WTC11 (cell line): ENCODE data around the gene SLC27A6. TPM values are rescaled to one million over a fixed set of nuclear protein-coding genes. Genes with fewer than 3 reads are reported as not detected.
A peak's percentile ranks its signal among the peaks of the same experiment; 100 is the strongest.

ENCODE experiments used
- ATAC-seq: fragments of 200-7000 bp; cut with Tn5 transposase; 2 replicates; pipeline ENCODE4 v1.10.0; 2021; ENCODE audit warnings: mild to moderate bottlenecking, moderate library complexity
- CTCF ChIA-PET: fragments of 300-600 bp; sonication (Branson Sonifier 250); formaldehyde crosslinking; loops from one replicate; lab custom pipeline; 2021; ENCODE audit warnings: antibody characterized with exemption; lab: Charles Lee
- POLR2A ChIA-PET: fragments of 350-600 bp; sonication (Branson Sonifier 250); formaldehyde crosslinking; loops from one replicate; lab custom pipeline; 2021; ENCODE audit warnings: antibody characterized with exemption; lab: Charles Lee
- DNase-seq: peaks from one replicate; pipeline ENCODE4 v3.0.0; 2021; ENCODE audit warnings: low spot score
- H3K27ac Mint-ChIP-seq: 2 replicates; pipeline ENCODE4 v1.8.0; 2021; ENCODE audit warnings: mixed read lengths
- H3K27me3 Mint-ChIP-seq: 2 replicates; pipeline ENCODE4 v1.8.0; 2021; ENCODE audit warnings: low read depth, mild to moderate bottlenecking, moderate library complexity, mixed read lengths
- H3K36me3 Mint-ChIP-seq: 2 replicates; pipeline ENCODE4 v1.8.0; 2021; ENCODE audit warnings: mixed read lengths
- H3K4me1 Mint-ChIP-seq: 2 replicates; pipeline ENCODE4 v1.8.0; 2022; ENCODE audit warnings: mixed read lengths
- H3K4me3 Mint-ChIP-seq: 2 replicates; pipeline ENCODE4 v1.8.0; 2021; ENCODE audit warnings: mild to moderate bottlenecking, moderate library complexity, mixed read lengths
- H3K9me3 Mint-ChIP-seq: 2 replicates; pipeline ENCODE4 v1.8.0; 2021; ENCODE audit warnings: mixed read lengths
- ERG ChIP-seq: fragments of 250-450 bp; sonication (Bioruptor Pico); IDR thresholded peaks from 2 replicates; pipeline ENCODE4 v1.8.0; 2021; ENCODE audit warnings: mild to moderate bottlenecking
- ESRRA ChIP-seq: sonication (generic); formaldehyde crosslinking; IDR thresholded peaks from 2 replicates; pipeline ENCODE4 v1.8.1; 2022; ENCODE audit warnings: mild to moderate bottlenecking, missing genetic modification reagents, borderline replicate concordance
- ETV6 ChIP-seq: sonication (generic); formaldehyde crosslinking; IDR thresholded peaks from 2 replicates; pipeline ENCODE4 v1.8.1; 2022; ENCODE audit warnings: mild to moderate bottlenecking, missing genetic modification reagents
- FOXK1 ChIP-seq: sonication (generic); formaldehyde crosslinking; IDR thresholded peaks from 2 replicates; pipeline ENCODE4 v1.8.0; 2022; ENCODE audit warnings: mild to moderate bottlenecking, moderate library complexity, missing genetic modification reagents
- IRF1 ChIP-seq: sonication (generic); formaldehyde crosslinking; IDR thresholded peaks from 2 replicates; pipeline ENCODE4 v1.8.0; 2023; ENCODE audit warnings: missing genetic modification reagents
- SMAD4 ChIP-seq: sonication (generic); formaldehyde crosslinking; IDR thresholded peaks from 2 replicates; pipeline ENCODE4 v1.8.0; 2022; ENCODE audit warnings: mild to moderate bottlenecking, missing genetic modification reagents
- SOX15 ChIP-seq: fragments of 250-450 bp; sonication (Bioruptor Pico); IDR thresholded peaks from 2 replicates; pipeline ENCODE4 v1.9.0; 2021; ENCODE audit warnings: mild to moderate bottlenecking
- ZBTB43 ChIP-seq: sonication (generic); formaldehyde crosslinking; IDR thresholded peaks from 2 replicates; pipeline ENCODE4 v1.8.1; 2023; ENCODE audit warnings: mild to moderate bottlenecking, missing genetic modification reagents
- ZNF263 ChIP-seq: sonication (generic); formaldehyde crosslinking; IDR thresholded peaks from 2 replicates; pipeline ENCODE4 v1.8.1; 2022; ENCODE audit warnings: low read depth, mild to moderate bottlenecking, moderate library complexity, missing genetic modification reagents
- ZNF416 ChIP-seq: fragments of 250-450 bp; sonication (Bioruptor Pico); IDR thresholded peaks from 2 replicates; pipeline ENCODE4 v1.9.0; 2021; ENCODE audit warnings: mild to moderate bottlenecking, inconsistent platforms
- ZNF423 ChIP-seq: fragments of 250-450 bp; sonication (Bioruptor Pico); IDR thresholded peaks from 2 replicates; pipeline ENCODE4 v2.1.2; 2022; ENCODE audit warnings: mild to moderate bottlenecking, moderate library complexity
- ZNF671 ChIP-seq: fragments of 250-450 bp; sonication (Bioruptor Pico); IDR thresholded peaks from 2 replicates; pipeline ENCODE4 v1.8.0; 2021; ENCODE audit warnings: mild to moderate bottlenecking
- total RNA-seq: library from RNA; stranded (reverse); gene quantifications from 3 replicates; pipeline ENCODE4 v1.2.3, GENCODE V29; 2021
- TF ChIP-seq, protein P1 (sequence below): sonication (generic); formaldehyde crosslinking; IDR thresholded peaks from 2 replicates; pipeline ENCODE4 v1.8.0; 2022; ENCODE audit warnings: mild to moderate bottlenecking, missing genetic modification reagents
- TF ChIP-seq, protein P2 (sequence below): sonication (generic); formaldehyde crosslinking; IDR thresholded peaks from 2 replicates; pipeline ENCODE4 v1.8.1; 2022; ENCODE audit warnings: mild to moderate bottlenecking, moderate library complexity, missing genetic modification reagents
- TF ChIP-seq, protein P3 (sequence below): fragments of 250-450 bp; sonication (Bioruptor Pico); IDR thresholded peaks from 2 replicates; pipeline ENCODE4 v2.1.2; 2022; ENCODE audit warnings: mild to moderate bottlenecking, moderate library complexity
- TF ChIP-seq, protein P4 (sequence below): fragments of 250-450 bp; sonication (Bioruptor Pico); IDR thresholded peaks from 2 replicates; pipeline ENCODE4 v1.9.0; 2021; ENCODE audit warnings: mild to moderate bottlenecking
- TF ChIP-seq, protein P5 (sequence below): sonication (generic); formaldehyde crosslinking; IDR thresholded peaks from 2 replicates; pipeline ENCODE4 v1.8.1; 2023; ENCODE audit warnings: mild to moderate bottlenecking, missing genetic modification reagents, borderline replicate concordance
- TF ChIP-seq, protein P6 (sequence below): sonication (generic); formaldehyde crosslinking; IDR thresholded peaks from 2 replicates; pipeline ENCODE4 v1.8.1; 2023; ENCODE audit warnings: mild to moderate bottlenecking, moderate library complexity, missing genetic modification reagents

SLC27A6 gene
- total RNA-seq, 1 experiment from 2014 or later = 3.6 TPM

- TF ChIP-seq ZNF671 (CRISPR knock-in tag) (no peak), ZNF423 (CRISPR knock-in tag) (no peak)
Observed at GRCh38 chr5:128966375-128966774, 1.1 kb downstream of the SLC27A6 start (continued).

- CTCF ChIA-PET = interaction anchor here (1.8 kb wide), 1 partner anchor 128 kb away, joined by 6 read pairs; the partner anchor contains the start of gene ISOC1
- H3K4me3 Mint-ChIP-seq = peak overlapping the region; percentile 11; the same call in 1 of the 2 replicates
- POLR2A ChIA-PET = no interaction called here
Observed at GRCh38 chr5:128966846-128967245, 1.6 kb downstream of the SLC27A6 start.

DNA sequence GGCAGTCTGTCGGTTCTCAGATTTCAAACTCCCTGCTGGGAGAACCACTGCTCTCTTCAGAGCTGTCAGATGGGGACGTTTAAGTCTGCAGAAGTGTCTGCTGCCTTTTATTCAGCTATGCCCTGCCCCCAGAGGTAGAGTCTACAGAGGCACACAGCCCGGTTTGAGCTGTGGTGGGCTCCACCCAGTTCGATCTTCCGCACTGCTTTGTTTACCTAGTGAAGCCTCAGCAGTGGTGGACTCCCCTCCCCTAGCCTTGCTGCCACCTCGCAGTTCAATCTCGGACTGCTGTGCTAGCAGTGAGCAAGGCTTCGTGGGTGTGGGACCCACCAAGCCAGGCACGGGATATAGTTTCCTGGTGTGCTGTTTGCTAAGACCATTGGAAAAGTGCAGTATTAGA is 8.0 kb downstream of the SLC27A6 start:
- CTCF ChIA-PET = no interaction called here
- no peak for TF ChIP-seq ZBTB43 (CRISPR knock-in tag)
- no peak for TF ChIP-seq ERG (CRISPR knock-in tag)
- TF ChIP-seq, protein P1, sequence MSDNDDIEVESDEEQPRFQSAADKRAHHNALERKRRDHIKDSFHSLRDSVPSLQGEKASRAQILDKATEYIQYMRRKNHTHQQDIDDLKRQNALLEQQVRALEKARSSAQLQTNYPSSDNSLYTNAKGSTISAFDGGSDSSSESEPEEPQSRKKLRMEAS (CRISPR knock-in tag) = no peak
- no peak for TF ChIP-seq SOX15 (CRISPR knock-in tag)
- TF ChIP-seq ZNF263 = no peak
- TF ChIP-seq ESRRA (CRISPR knock-in tag) = no peak
- POLR2A ChIA-PET = no interaction called here

More at GRCh38 chr5:128966846-128967245, 1.6 kb downstream of the SLC27A6 start:
- no peak for ATAC-seq
- TF ChIP-seq SMAD4 (CRISPR knock-in tag) (no peak), IRF1 (CRISPR knock-in tag) (no peak), ESRRA (CRISPR knock-in tag) (no peak)
- TF ChIP-seq, all 79 proteins: peak for 0
- Mint-ChIP-seq H3K9me3 (peaks cover 13% of the 10 kb centered on the region), H3K27ac (no peak overlapping the region), H3K4me1 (peaks cover 19% of the 10 kb centered on the region), H3K27me3 (peaks cover 37% of the 10 kb centered on the region), H3K36me3 (no peaks in the 10 kb centered on the region; the same call in 1 of the 2 replicates)
- DNase-seq = no peak

GRCh38 chr5:128974567-128974966 is 9.3 kb downstream of the SLC27A6 start:
- H3K4me1 Mint-ChIP-seq = peaks cover 3% of the 10 kb centered on the region; the same call in 1 of the 2 replicates
- no peak for ATAC-seq
- ChIA-PET CTCF (no interaction called here), POLR2A (no interaction called here)
- no peak for DNase-seq
- no peaks in the 10 kb centered on the region for H3K27me3 Mint-ChIP-seq
- peaks cover 27% of the 10 kb centered on the region for H3K9me3 Mint-ChIP-seq
- H3K27ac Mint-ChIP-seq = no peak overlapping the region
- no peak overlapping the region for H3K4me3 Mint-ChIP-seq
- peaks cover 7% of the 10 kb centered on the region; the same call in 1 of the 2 replicates for H3K36me3 Mint-ChIP-seq
- TF ChIP-seq, protein P2, sequence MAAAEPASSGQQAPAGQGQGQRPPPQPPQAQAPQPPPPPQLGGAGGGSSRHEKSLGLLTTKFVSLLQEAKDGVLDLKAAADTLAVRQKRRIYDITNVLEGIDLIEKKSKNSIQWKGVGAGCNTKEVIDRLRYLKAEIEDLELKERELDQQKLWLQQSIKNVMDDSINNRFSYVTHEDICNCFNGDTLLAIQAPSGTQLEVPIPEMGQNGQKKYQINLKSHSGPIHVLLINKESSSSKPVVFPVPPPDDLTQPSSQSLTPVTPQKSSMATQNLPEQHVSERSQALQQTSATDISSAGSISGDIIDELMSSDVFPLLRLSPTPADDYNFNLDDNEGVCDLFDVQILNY = no peak
- TF ChIP-seq, protein P3, sequence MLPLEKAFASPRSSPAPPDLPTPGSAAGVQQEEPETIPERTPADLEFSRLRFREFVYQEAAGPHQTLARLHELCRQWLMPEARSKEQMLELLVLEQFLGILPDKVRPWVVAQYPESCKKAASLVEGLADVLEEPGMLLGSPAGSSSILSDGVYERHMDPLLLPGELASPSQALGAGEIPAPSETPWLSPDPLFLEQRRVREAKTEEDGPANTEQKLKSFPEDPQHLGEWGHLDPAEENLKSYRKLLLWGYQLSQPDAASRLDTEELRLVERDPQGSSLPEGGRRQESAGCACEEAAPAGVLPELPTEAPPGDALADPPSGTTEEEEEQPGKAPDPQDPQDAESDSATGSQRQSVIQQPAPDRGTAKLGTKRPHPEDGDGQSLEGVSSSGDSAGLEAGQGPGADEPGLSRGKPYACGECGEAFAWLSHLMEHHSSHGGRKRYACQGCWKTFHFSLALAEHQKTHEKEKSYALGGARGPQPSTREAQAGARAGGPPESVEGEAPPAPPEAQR (CRISPR knock-in tag) = no peak
- TF ChIP-seq, protein P4, sequence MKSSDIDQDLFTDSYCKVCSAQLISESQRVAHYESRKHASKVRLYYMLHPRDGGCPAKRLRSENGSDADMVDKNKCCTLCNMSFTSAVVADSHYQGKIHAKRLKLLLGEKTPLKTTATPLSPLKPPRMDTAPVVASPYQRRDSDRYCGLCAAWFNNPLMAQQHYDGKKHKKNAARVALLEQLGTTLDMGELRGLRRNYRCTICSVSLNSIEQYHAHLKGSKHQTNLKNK (CRISPR knock-in tag) = no peak
- no peak for TF ChIP-seq ZNF416
- TF ChIP-seq, protein P5, sequence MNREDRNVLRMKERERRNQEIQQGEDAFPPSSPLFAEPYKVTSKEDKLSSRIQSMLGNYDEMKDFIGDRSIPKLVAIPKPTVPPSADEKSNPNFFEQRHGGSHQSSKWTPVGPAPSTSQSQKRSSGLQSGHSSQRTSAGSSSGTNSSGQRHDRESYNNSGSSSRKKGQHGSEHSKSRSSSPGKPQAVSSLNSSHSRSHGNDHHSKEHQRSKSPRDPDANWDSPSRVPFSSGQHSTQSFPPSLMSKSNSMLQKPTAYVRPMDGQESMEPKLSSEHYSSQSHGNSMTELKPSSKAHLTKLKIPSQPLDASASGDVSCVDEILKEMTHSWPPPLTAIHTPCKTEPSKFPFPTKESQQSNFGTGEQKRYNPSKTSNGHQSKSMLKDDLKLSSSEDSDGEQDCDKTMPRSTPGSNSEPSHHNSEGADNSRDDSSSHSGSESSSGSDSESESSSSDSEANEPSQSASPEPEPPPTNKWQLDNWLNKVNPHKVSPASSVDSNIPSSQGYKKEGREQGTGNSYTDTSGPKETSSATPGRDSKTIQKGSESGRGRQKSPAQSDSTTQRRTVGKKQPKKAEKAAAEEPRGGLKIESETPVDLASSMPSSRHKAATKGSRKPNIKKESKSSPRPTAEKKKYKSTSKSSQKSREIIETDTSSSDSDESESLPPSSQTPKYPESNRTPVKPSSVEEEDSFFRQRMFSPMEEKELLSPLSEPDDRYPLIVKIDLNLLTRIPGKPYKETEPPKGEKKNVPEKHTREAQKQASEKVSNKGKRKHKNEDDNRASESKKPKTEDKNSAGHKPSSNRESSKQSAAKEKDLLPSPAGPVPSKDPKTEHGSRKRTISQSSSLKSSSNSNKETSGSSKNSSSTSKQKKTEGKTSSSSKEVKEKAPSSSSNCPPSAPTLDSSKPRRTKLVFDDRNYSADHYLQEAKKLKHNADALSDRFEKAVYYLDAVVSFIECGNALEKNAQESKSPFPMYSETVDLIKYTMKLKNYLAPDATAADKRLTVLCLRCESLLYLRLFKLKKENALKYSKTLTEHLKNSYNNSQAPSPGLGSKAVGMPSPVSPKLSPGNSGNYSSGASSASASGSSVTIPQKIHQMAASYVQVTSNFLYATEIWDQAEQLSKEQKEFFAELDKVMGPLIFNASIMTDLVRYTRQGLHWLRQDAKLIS (CRISPR knock-in tag) = no peak
- TF ChIP-seq, protein P6, sequence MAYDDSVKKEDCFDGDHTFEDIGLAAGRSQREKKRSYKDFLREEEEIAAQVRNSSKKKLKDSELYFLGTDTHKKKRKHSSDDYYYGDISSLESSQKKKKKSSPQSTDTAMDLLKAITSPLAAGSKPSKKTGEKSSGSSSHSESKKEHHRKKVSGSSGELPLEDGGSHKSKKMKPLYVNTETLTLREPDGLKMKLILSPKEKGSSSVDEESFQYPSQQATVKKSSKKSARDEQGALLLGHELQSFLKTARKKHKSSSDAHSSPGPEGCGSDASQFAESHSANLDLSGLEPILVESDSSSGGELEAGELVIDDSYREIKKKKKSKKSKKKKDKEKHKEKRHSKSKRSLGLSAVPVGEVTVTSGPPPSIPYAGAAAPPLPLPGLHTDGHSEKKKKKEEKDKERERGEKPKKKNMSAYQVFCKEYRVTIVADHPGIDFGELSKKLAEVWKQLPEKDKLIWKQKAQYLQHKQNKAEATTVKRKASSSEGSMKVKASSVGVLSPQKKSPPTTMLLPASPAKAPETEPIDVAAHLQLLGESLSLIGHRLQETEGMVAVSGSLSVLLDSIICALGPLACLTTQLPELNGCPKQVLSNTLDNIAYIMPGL = no peak
- TF ChIP-seq ETV6 (CRISPR knock-in tag) = no peak
- no peak for TF ChIP-seq FOXK1 (CRISPR knock-in tag)

More for the DNA sequence above, 8.0 kb downstream of the SLC27A6 start:
- Mint-ChIP-seq H3K9me3 (peaks cover 27% of the 10 kb centered on the region), H3K36me3 (peaks cover 7% of the 10 kb centered on the region; the same call in 1 of the 2 replicates), H3K27ac (no peak overlapping the region), H3K27me3 (no peaks in the 10 kb centered on the region), H3K4me1 (peaks cover 3% of the 10 kb centered on the region; the same call in 1 of the 2 replicates), H3K4me3 (no peak overlapping the region)
- no peak for ATAC-seq
- no peak for DNase-seq
